Loucy (cell line): Measurements from ENCODE around the gene GALT.
A peak's percentile ranks its signal among the peaks of the same experiment; 100 is the strongest.

Experiments
- H2AFZ ChIP-seq: fragments of 200-600 bp; sonication (generic); 2 replicates; pipeline ENCODE4 v1.6.0; 2016; ENCODE audit warnings: antibody characterized with exemption, mild to moderate bottlenecking, low read length, moderate library complexity
- H3F3A ChIP-seq: fragments of 200-600 bp; 2 replicates; pipeline ENCODE4 v1.6.0; 2016; ENCODE audit warnings: antibody characterized with exemption, low read depth, mild to moderate bottlenecking
- H3K27me3 ChIP-seq: fragments of 200-600 bp; sonication (generic); 2 replicates; pipeline ENCODE4 v1.6.1; 2014; ENCODE audit warnings: low read length, mild to moderate bottlenecking; ENCODE audit not compliant: insufficient read depth, poor library complexity, severe bottlenecking
- H3K36me3 ChIP-seq: fragments of 200-600 bp; sonication (generic); 2 replicates; pipeline ENCODE4 v1.6.1; 2016; ENCODE audit warnings: low read length; ENCODE audit not compliant: insufficient read depth
- H3K4me1 ChIP-seq: fragments of 200-600 bp; sonication (generic); 2 replicates; pipeline ENCODE4 v1.5.1; 2014; ENCODE audit warnings: low read length, mild to moderate bottlenecking; ENCODE audit not compliant: insufficient read depth, poor library complexity, severe bottlenecking
- H3K4me2 ChIP-seq: fragments of 200-600 bp; sonication (generic); 2 replicates; pipeline ENCODE4 v1.6.0; 2014; ENCODE audit warnings: antibody characterized with exemption, low read length, low read depth, mild to moderate bottlenecking; ENCODE audit not compliant: poor library complexity, severe bottlenecking
- H3K4me3 ChIP-seq: fragments of 200-600 bp; sonication (generic); 2 replicates; pipeline ENCODE4 v1.5.1; 2014; ENCODE audit warnings: low read length, mild to moderate bottlenecking, mixed read lengths; ENCODE audit not compliant: poor library complexity, severe bottlenecking
- H3K79me2 ChIP-seq: fragments of 200-600 bp; sonication (generic); 2 replicates; pipeline ENCODE4 v1.6.1; 2014; ENCODE audit warnings: low read length; ENCODE audit not compliant: insufficient read depth
- H3K9ac ChIP-seq: fragments of 200-600 bp; sonication (generic); 2 replicates; pipeline ENCODE4 v1.6.0; 2014; ENCODE audit warnings: mild to moderate bottlenecking, low read depth, low read length, moderate library complexity; ENCODE audit not compliant: poor library complexity, severe bottlenecking
- H3K9me2 ChIP-seq: fragments of 200-600 bp; sonication (generic); replicated peaks from 2 replicates; pipeline ENCODE4 v1.6.1; 2016; ENCODE audit warnings: low read depth, low read length, mixed read lengths
- H3K9me3 ChIP-seq: fragments of 200-600 bp; sonication (generic); 2 replicates; pipeline ENCODE4 v1.6.1; 2014; ENCODE audit warnings: mild to moderate bottlenecking, antibody characterized with exemption, low read length, low read depth; ENCODE audit not compliant: insufficient read depth
- H4K20me1 ChIP-seq: fragments of 200-600 bp; sonication (generic); 2 replicates; pipeline ENCODE4 v1.6.0; 2014; ENCODE audit warnings: antibody characterized with exemption, low read length, mild to moderate bottlenecking; ENCODE audit not compliant: insufficient read depth, poor library complexity, severe bottlenecking
- EZH2phosphoT487 ChIP-seq: fragments of 200-600 bp; IDR thresholded peaks from 2 replicates; pipeline ENCODE4 v1.6.1; 2018; ENCODE audit warnings: antibody characterized with exemption, mild to moderate bottlenecking, moderate library complexity, borderline replicate concordance
- TF ChIP-seq, protein P1 (sequence below): fragments of 200-600 bp; sonication (generic); conservative IDR thresholded peaks from 2 replicates; pipeline ENCODE4 v1.5.1; 2014; ENCODE audit warnings: mild to moderate bottlenecking, antibody characterized with exemption, low read length

Gene GALT

GRCh38 chr9:34606905-34607304 is 39.6 kb upstream of the GALT start:
- H3K4me3 ChIP-seq = no peak overlapping the region
- no peaks in the 10 kb centered on the region for H3K9me3 ChIP-seq
- no peaks in the 10 kb centered on the region for H4K20me1 ChIP-seq
- H3K4me1 ChIP-seq = peaks cover 14% of the 10 kb centered on the region
- H3K9ac ChIP-seq = no peak overlapping the region
- no peaks in the 10 kb centered on the region for H3K9me2 ChIP-seq
- H2AFZ ChIP-seq = no peak overlapping the region
- no peak overlapping the region for H3K4me2 ChIP-seq
- no peaks in the 10 kb centered on the region for H3F3A ChIP-seq
- TF ChIP-seq, protein P1, sequence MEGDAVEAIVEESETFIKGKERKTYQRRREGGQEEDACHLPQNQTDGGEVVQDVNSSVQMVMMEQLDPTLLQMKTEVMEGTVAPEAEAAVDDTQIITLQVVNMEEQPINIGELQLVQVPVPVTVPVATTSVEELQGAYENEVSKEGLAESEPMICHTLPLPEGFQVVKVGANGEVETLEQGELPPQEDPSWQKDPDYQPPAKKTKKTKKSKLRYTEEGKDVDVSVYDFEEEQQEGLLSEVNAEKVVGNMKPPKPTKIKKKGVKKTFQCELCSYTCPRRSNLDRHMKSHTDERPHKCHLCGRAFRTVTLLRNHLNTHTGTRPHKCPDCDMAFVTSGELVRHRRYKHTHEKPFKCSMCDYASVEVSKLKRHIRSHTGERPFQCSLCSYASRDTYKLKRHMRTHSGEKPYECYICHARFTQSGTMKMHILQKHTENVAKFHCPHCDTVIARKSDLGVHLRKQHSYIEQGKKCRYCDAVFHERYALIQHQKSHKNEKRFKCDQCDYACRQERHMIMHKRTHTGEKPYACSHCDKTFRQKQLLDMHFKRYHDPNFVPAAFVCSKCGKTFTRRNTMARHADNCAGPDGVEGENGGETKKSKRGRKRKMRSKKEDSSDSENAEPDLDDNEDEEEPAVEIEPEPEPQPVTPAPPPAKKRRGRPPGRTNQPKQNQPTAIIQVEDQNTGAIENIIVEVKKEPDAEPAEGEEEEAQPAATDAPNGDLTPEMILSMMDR = no peak
- no peak for TF ChIP-seq EZH2phosphoT487
- no peaks in the 10 kb centered on the region for H3K27me3 ChIP-seq
- no peaks in the 10 kb centered on the region for H3K36me3 ChIP-seq
- peaks cover 20% of the 10 kb centered on the region for H3K79me2 ChIP-seq

- Histone ChIP-seq H3K36me3 (no peaks in the 10 kb centered on the region), H3K4me1 (peaks cover 14% of the 10 kb centered on the region), H2AFZ (no peak overlapping the region), H3K9ac (no peak overlapping the region), H3K9me2 (no peaks in the 10 kb centered on the region), H3K9me3 (no peaks in the 10 kb centered on the region), H3F3A (no peaks in the 10 kb centered on the region), H3K79me2 (peaks cover 22% of the 10 kb centered on the region), H3K4me3 (no peak overlapping the region), H3K27me3 (no peaks in the 10 kb centered on the region), H4K20me1 (no peaks in the 10 kb centered on the region), H3K4me2 (no peak overlapping the region)
- TF ChIP-seq EZH2phosphoT487 = no peak
- TF ChIP-seq, protein P1 = no peak
Measured at GRCh38 chr9:34607331-34607730, 39.1 kb upstream of the GALT start.

- no peak overlapping the region for H2AFZ ChIP-seq
- peak overlapping the region; percentile 87 for H3K9ac ChIP-seq
- H3F3A ChIP-seq = no peaks in the 10 kb centered on the region
Measured at GRCh38 chr9:34610434-34611206, 35.9 kb upstream of the GALT start.

More at GRCh38 chr9:34610434-34611206, 35.9 kb upstream of the GALT start:
- Histone ChIP-seq H3K9me2 (no peaks in the 10 kb centered on the region), H3K36me3 (no peaks in the 10 kb centered on the region), H3K79me2 (peaks cover 25% of the 10 kb centered on the region), H3K27me3 (no peaks in the 10 kb centered on the region), H3K4me2 (peak overlapping the region; percentile 95), H3K4me3 (peak overlapping the region; percentile 84), H3K9me3 (no peaks in the 10 kb centered on the region), H3K4me1 (peaks cover 14% of the 10 kb centered on the region), H4K20me1 (no peaks in the 10 kb centered on the region)
- TF ChIP-seq, protein P1 = no peak
- TF ChIP-seq EZH2phosphoT487 = no peak
